ENCODE measurements around the gene GCM1.

- no peak for TF ChIP-seq POLR2A (IDR thresholded peaks at IDR 0.05)
- TF ChIP-seq, protein P1, sequence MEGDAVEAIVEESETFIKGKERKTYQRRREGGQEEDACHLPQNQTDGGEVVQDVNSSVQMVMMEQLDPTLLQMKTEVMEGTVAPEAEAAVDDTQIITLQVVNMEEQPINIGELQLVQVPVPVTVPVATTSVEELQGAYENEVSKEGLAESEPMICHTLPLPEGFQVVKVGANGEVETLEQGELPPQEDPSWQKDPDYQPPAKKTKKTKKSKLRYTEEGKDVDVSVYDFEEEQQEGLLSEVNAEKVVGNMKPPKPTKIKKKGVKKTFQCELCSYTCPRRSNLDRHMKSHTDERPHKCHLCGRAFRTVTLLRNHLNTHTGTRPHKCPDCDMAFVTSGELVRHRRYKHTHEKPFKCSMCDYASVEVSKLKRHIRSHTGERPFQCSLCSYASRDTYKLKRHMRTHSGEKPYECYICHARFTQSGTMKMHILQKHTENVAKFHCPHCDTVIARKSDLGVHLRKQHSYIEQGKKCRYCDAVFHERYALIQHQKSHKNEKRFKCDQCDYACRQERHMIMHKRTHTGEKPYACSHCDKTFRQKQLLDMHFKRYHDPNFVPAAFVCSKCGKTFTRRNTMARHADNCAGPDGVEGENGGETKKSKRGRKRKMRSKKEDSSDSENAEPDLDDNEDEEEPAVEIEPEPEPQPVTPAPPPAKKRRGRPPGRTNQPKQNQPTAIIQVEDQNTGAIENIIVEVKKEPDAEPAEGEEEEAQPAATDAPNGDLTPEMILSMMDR (IDR thresholded peaks at IDR 0.05): no peak
- no peak for TF ChIP-seq EP300 (IDR thresholded peaks at IDR 0.05)
- no peak for TF ChIP-seq POLR2AphosphoS5 (IDR thresholded peaks at IDR 0.05)
These were observed 40.2 kb upstream of the GCM1 start for GRCh38 chr6:53188833-53189232.

Data from stomach (tissue), 4 donors.